ENCODE data around the gene GALNTL6. TPM values are rescaled to one million over a fixed set of nuclear protein-coding genes. Genes with fewer than 3 reads are reported as not detected.
A peak's percentile ranks its signal among the peaks of the same experiment; 100 is the strongest.
"Not testable (repeated sequence)": the region's sequence is repeated elsewhere in the genome, so short reads cannot be mapped to it uniquely, and the experiment has no call there.

Gene GALNTL6
- total and polyA plus RNA-seq, 3 experiments from 2014 or later: not detected

DNA sequence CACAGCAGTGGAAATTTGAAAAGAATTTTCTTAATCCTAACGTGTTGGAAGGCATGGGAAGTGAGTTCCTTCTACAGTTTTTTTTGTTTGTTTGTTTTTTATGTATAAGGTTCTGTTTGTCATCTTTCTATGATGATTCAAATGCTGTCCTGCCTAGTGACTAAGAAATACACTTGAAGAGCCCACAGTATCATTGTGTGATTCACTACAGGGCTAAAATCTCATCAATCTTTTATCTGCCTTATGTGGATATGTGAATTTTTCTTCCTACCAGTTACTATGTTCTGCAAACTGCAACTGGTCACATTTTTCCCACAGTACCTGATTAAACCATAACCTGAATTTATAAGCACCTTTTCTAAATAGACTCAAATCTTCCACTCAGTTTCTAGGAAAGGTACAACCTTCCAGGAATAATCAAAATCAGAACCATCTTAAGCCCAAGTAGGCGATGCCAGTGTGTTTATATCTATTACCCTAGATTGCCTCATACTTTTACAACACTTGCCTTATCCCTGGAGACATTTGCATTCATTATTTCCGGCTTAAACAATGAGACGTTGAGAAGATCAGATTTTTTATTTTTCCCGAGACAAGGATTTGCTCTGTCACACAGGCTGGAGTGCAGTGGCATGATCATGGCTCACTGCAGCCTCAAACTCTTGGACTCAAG lies 1140.8 kb downstream of the GALNTL6 start:
- peaks cover 0 to 4% of the 10 kb centered on the region in 2 donors for H3K27me3 Mint-ChIP-seq
- CTCF ChIA-PET: no interaction called here

DNA sequence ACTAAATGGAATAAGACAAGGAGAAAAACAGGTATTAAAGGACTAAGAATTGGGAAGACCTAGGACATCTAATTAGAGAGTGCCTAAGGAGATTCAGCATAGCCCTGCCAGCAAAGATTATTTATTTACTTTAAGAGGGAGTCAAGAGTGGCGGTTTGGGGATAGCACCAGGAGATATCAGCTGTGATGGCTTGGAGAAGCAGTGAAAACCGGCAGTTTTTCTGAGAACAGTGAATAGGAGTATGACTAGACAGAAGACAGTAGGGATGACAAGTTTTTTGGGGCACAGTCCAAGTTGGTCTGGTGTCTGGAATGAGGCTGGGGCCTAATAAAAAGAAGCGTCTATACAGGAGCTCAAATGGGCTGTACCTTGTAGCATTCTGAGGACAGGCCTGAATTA lies 1143.1 kb downstream of the GALNTL6 start:
- H3K27ac ChIP-seq (ENCODE audit: low read depth, low read length); H3K27ac Mint-ChIP-seq; POLR2A ChIA-PET; H3K36me3 ChIP-seq (ENCODE audit: insufficient read depth, low read length); H3K36me3 Mint-ChIP-seq; H3K4me3 Mint-ChIP-seq; DNase-seq; H3K4me3 ChIP-seq (ENCODE audit: low read length); H3K9me3 ChIP-seq (ENCODE audit: low read length); CTCF ChIA-PET; H3K27me3 ChIP-seq (ENCODE audit: insufficient read depth, low read length, poor library complexity, severe bottlenecking); H3K4me1 Mint-ChIP-seq; H3K9me3 Mint-ChIP-seq; H3K4me1 ChIP-seq (ENCODE audit: insufficient read depth, low read length): not testable (repeated sequence)
- peaks cover 2 to 11% of the 10 kb centered on the region in 2 donors for H3K27me3 Mint-ChIP-seq

More for the DNA sequence above, 1140.8 kb downstream of the GALNTL6 start:
- H3K27ac ChIP-seq (ENCODE audit: low read depth, low read length): no peak overlapping the region
- no peaks in the 10 kb centered on the region for H3K9me3 ChIP-seq (ENCODE audit: low read length)
- POLR2A ChIA-PET: no interaction called here
- H3K9me3 Mint-ChIP-seq: no peaks in the 10 kb centered on the region
- no peak overlapping the region for H3K4me3 ChIP-seq (ENCODE audit: low read length)
- no peaks in the 10 kb centered on the region for H3K4me1 Mint-ChIP-seq
- H3K36me3 Mint-ChIP-seq: no peaks in the 10 kb centered on the region
- H3K4me1 ChIP-seq (ENCODE audit: insufficient read depth, low read length): no peaks in the 10 kb centered on the region
- DNase-seq: no peak
- no peak overlapping the region for H3K4me3 Mint-ChIP-seq
- H3K27ac Mint-ChIP-seq: no peak overlapping the region
- no peaks in the 10 kb centered on the region for H3K27me3 ChIP-seq (ENCODE audit: insufficient read depth, low read length, poor library complexity, severe bottlenecking)
- no peaks in the 10 kb centered on the region for H3K36me3 ChIP-seq (ENCODE audit: insufficient read depth, low read length)

GRCh38 chr4:172957216-172957615 lies 1144.0 kb downstream of the GALNTL6 start:
- Mint-ChIP-seq H3K27ac (no peak overlapping the region), H3K36me3 (no peaks in the 10 kb centered on the region), H3K27me3 (peaks cover 5 to 11% of the 10 kb centered on the region in 2 donors), H3K4me1 (no peaks in the 10 kb centered on the region), H3K9me3 (no peaks in the 10 kb centered on the region), H3K4me3 (no peak overlapping the region)
- no peak for DNase-seq
- ChIA-PET CTCF (no interaction called here), POLR2A (no interaction called here)
- Histone ChIP-seq H3K27me3 (ENCODE audit: insufficient read depth, low read length, poor library complexity, severe bottlenecking) (no peaks in the 10 kb centered on the region), H3K27ac (ENCODE audit: low read depth, low read length) (no peak overlapping the region), H3K4me1 (ENCODE audit: insufficient read depth, low read length) (no peaks in the 10 kb centered on the region), H3K36me3 (ENCODE audit: insufficient read depth, low read length) (no peaks in the 10 kb centered on the region), H3K9me3 (ENCODE audit: low read length) (no peaks in the 10 kb centered on the region), H3K4me3 (ENCODE audit: low read length) (no peak overlapping the region)

DNA sequence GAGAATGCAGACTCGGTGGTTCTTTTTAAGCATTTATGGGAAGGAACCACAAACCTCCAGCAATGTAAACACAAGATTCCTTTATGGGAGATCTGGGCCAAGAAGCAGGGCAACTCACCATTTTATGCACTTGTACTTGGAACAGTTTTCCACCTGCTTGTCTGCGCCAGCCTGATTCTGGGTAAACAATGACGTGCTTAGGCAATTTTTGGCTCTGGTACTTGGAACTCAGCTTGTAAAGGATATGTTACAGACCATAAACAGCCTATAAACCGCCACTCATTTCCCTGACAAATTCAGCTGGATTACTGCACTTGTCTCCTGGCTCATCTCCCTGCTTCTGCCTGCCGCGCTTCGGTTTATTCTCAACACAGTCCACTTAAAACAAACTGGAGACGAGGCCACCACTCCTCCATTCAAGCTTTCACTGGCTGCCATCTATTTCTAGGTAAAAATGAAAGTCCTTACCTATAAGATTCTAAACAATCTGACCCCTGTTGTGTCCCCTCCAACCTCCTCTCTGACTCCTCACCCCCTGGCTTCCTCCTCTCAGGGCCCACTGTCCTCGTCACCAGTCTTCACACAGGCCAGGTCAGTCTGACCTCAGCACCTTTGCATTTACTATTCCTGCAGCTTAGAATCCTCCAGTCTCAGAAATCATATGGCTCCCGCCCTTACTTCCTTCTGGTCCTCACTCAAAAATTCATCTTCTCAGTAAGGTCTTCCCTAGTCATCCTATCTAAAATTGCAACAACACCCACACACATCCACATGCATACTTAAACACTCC lies 1149.6 kb downstream of the GALNTL6 start:
- Histone ChIP-seq H3K36me3 (ENCODE audit: insufficient read depth, low read length) (no peaks in the 10 kb centered on the region), H3K27me3 (ENCODE audit: insufficient read depth, low read length, poor library complexity, severe bottlenecking) (no peaks in the 10 kb centered on the region), H3K27ac (ENCODE audit: low read depth, low read length) (no peak overlapping the region), H3K4me1 (ENCODE audit: insufficient read depth, low read length) (no peaks in the 10 kb centered on the region), H3K9me3 (ENCODE audit: low read length) (no peaks in the 10 kb centered on the region), H3K4me3 (ENCODE audit: low read length) (no peak overlapping the region)
- Mint-ChIP-seq H3K4me1 (no peaks in the 10 kb centered on the region), H3K27me3 (peaks cover 5 to 18% of the 10 kb centered on the region in 2 donors), H3K27ac (no peak overlapping the region), H3K9me3 (peaks cover 0 to 2% (median 0%) of the 10 kb centered on the region in 5 donors), H3K36me3 (no peaks in the 10 kb centered on the region), H3K4me3 (peak overlapping the region in 1 of 7 donors; percentile 64)
- DNase-seq: no peak
- ChIA-PET POLR2A (no interaction called here), CTCF (no interaction called here)

GRCh38 chr4:172963498-172964294 lies 1150.5 kb downstream of the GALNTL6 start:
- no peaks in the 10 kb centered on the region for H3K4me1 ChIP-seq (ENCODE audit: insufficient read depth, low read length)
- no peaks in the 10 kb centered on the region for H3K4me1 Mint-ChIP-seq
- H3K27me3 Mint-ChIP-seq: peaks cover 5 to 18% of the 10 kb centered on the region in 2 donors
- CTCF ChIA-PET: no interaction called here
- no peak overlapping the region for H3K4me3 ChIP-seq (ENCODE audit: low read length)
- no peaks in the 10 kb centered on the region for H3K36me3 ChIP-seq (ENCODE audit: insufficient read depth, low read length)
- DNase-seq: no peak
- H3K27ac Mint-ChIP-seq: no peak overlapping the region
- no peaks in the 10 kb centered on the region for H3K27me3 ChIP-seq (ENCODE audit: insufficient read depth, low read length, poor library complexity, severe bottlenecking)
- no peaks in the 10 kb centered on the region for H3K36me3 Mint-ChIP-seq
- no peak overlapping the region for H3K27ac ChIP-seq (ENCODE audit: low read depth, low read length)
- H3K9me3 ChIP-seq (ENCODE audit: low read length): no peaks in the 10 kb centered on the region
- peaks cover 0 to 5% (median 3%) of the 10 kb centered on the region in 5 donors for H3K9me3 Mint-ChIP-seq
- POLR2A ChIA-PET: no interaction called here
- no peak overlapping the region for H3K4me3 Mint-ChIP-seq

DNA sequence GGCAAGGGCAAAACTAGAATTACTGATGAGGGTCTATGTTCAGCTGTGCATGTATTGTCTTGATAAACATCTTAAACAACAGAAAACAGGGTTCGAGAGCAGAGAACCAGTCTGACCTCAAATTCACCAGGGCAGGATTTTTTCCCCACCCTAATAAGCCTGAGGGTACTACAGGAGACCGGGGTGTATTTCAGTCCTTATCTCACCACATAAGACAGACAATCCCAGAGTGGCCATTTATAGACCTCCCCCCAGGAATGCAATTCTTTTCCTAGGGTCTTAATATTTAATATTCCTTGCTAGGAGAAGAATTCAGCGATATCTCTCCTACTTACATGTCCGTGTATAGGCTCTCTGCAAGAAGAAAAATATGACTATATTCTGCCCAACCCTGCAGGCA lies 1157.0 kb downstream of the GALNTL6 start:
- H3K9me3 Mint-ChIP-seq: peaks cover 8 to 29% (median 17%) of the 10 kb centered on the region in 5 donors
- H3K4me1 ChIP-seq (ENCODE audit: insufficient read depth, low read length); H3K27me3 ChIP-seq (ENCODE audit: insufficient read depth, low read length, poor library complexity, severe bottlenecking); H3K36me3 Mint-ChIP-seq; H3K27me3 Mint-ChIP-seq; H3K27ac ChIP-seq (ENCODE audit: low read depth, low read length); H3K36me3 ChIP-seq (ENCODE audit: insufficient read depth, low read length); H3K4me3 ChIP-seq (ENCODE audit: low read length); H3K4me3 Mint-ChIP-seq; H3K4me1 Mint-ChIP-seq; DNase-seq; H3K9me3 ChIP-seq (ENCODE audit: low read length); POLR2A ChIA-PET; H3K27ac Mint-ChIP-seq; CTCF ChIA-PET: not testable (repeated sequence)

DNA sequence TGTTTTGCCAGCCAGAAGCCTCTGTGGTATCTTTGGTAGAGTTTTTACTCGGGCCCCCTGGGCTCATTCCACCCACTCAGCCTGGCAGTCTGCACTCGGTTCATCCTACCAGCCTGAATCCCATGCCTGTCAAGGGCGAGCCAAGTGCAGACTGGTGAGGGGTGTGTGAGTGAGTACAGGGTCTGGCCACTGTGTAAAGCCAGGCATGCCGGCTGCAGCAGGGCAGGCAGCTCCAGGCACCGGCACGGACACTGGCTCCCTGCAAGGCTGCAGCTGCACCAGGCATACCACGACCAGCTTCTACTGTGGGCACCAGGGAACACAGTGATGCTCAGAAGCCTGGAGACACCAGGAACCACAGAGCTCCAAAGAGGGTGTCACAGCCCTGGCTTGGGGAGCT lies 1161.4 kb downstream of the GALNTL6 start:
- H3K36me3 Mint-ChIP-seq: no peaks in the 10 kb centered on the region
- H3K27me3 ChIP-seq (ENCODE audit: insufficient read depth, low read length, poor library complexity, severe bottlenecking): no peaks in the 10 kb centered on the region
- no peaks in the 10 kb centered on the region for H3K36me3 ChIP-seq (ENCODE audit: insufficient read depth, low read length)
- peaks cover 5 to 17% (median 10%) of the 10 kb centered on the region in 5 donors for H3K9me3 Mint-ChIP-seq
- no peak overlapping the region for H3K27ac Mint-ChIP-seq
- no peaks in the 10 kb centered on the region for H3K4me1 ChIP-seq (ENCODE audit: insufficient read depth, low read length)
- H3K9me3 ChIP-seq (ENCODE audit: low read length): no peaks in the 10 kb centered on the region
- no peak overlapping the region for H3K4me3 Mint-ChIP-seq
- peaks cover 0 to 2% of the 10 kb centered on the region in 2 donors for H3K27me3 Mint-ChIP-seq
- no peak overlapping the region for H3K4me3 ChIP-seq (ENCODE audit: low read length)
- no peaks in the 10 kb centered on the region for H3K4me1 Mint-ChIP-seq
- POLR2A ChIA-PET: no interaction called here
- DNase-seq: no peak
- CTCF ChIA-PET: no interaction called here
- no peak overlapping the region for H3K27ac ChIP-seq (ENCODE audit: low read depth, low read length)

DNA sequence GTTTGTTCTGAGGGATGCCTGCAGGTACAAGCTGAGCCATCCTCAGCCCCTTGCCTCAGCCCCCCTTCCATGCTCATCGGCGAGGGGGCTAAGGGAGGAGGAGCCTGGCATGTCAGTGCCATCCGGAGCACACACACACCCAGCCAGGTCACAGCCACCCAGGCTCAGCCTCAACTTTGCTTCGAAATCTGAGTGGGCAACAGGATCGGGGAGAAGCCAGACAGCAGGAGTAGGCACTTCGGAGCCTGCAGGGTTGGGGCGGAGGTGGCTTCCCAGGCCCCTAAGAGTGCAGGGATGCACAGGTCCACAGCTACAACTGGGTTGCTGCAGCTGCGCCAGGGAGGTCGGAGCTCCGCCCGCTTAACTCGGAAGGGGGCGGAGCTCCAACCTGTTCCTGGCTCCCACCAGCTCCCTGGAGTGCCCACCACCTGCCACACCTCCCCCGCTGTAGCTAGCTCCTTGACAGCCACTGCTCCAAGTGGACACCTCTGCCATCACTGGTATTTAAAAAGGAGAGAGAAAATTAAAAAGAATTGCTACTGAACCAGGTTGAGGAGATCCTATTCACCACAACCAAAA lies 1162.5 kb downstream of the GALNTL6 start:
- Histone ChIP-seq H3K4me1 (ENCODE audit: insufficient read depth, low read length) (no peaks in the 10 kb centered on the region), H3K4me3 (ENCODE audit: low read length) (no peak overlapping the region), H3K9me3 (ENCODE audit: low read length) (no peaks in the 10 kb centered on the region), H3K27ac (ENCODE audit: low read depth, low read length) (no peak overlapping the region), H3K27me3 (ENCODE audit: insufficient read depth, low read length, poor library complexity, severe bottlenecking) (no peaks in the 10 kb centered on the region), H3K36me3 (ENCODE audit: insufficient read depth, low read length) (no peaks in the 10 kb centered on the region)
- peaks cover 2% of the 10 kb centered on the region in 2 donors for H3K27me3 Mint-ChIP-seq
- H3K4me1 Mint-ChIP-seq: no peaks in the 10 kb centered on the region
- no peak for DNase-seq
- ChIA-PET CTCF (no interaction called here), POLR2A (no interaction called here)
- no peaks in the 10 kb centered on the region for H3K36me3 Mint-ChIP-seq
- H3K27ac Mint-ChIP-seq: no peak overlapping the region
- H3K9me3 Mint-ChIP-seq: peaks cover 0 to 10% (median 2%) of the 10 kb centered on the region in 5 donors
- no peak overlapping the region for H3K4me3 Mint-ChIP-seq

All from CD8-positive, alpha-beta memory T cell (primary cell).